WTC11 (cell line): ENCODE results near the gene HHIPL1. TPM values are rescaled to one million over a fixed set of nuclear protein-coding genes. Genes with fewer than 3 reads are reported as not detected.
"Not testable (repeated sequence)": the region's sequence is repeated elsewhere in the genome, so short reads cannot be mapped to it uniquely, and the experiment has no call there.

Experiments used
- ATAC-seq: fragments of 200-7000 bp; cut with Tn5 transposase; 2 replicates; pipeline ENCODE4 v1.10.0; 2021; ENCODE audit warnings: mild to moderate bottlenecking, moderate library complexity
- CTCF ChIA-PET: fragments of 300-600 bp; sonication (Branson Sonifier 250); formaldehyde crosslinking; loops from one replicate; lab custom pipeline; 2021; ENCODE audit warnings: antibody characterized with exemption; lab: Charles Lee
- POLR2A ChIA-PET: fragments of 350-600 bp; sonication (Branson Sonifier 250); formaldehyde crosslinking; loops from one replicate; lab custom pipeline; 2021; ENCODE audit warnings: antibody characterized with exemption; lab: Charles Lee
- DNase-seq: peaks from one replicate; pipeline ENCODE4 v3.0.0; 2021; ENCODE audit warnings: low spot score
- H3K27ac Mint-ChIP-seq: 2 replicates; pipeline ENCODE4 v1.8.0; 2021; ENCODE audit warnings: mixed read lengths
- H3K27me3 Mint-ChIP-seq: 2 replicates; pipeline ENCODE4 v1.8.0; 2021; ENCODE audit warnings: low read depth, mild to moderate bottlenecking, moderate library complexity, mixed read lengths
- H3K36me3 Mint-ChIP-seq: 2 replicates; pipeline ENCODE4 v1.8.0; 2021; ENCODE audit warnings: mixed read lengths
- H3K4me1 Mint-ChIP-seq: 2 replicates; pipeline ENCODE4 v1.8.0; 2022; ENCODE audit warnings: mixed read lengths
- H3K4me3 Mint-ChIP-seq: 2 replicates; pipeline ENCODE4 v1.8.0; 2021; ENCODE audit warnings: mild to moderate bottlenecking, moderate library complexity, mixed read lengths
- H3K9me3 Mint-ChIP-seq: 2 replicates; pipeline ENCODE4 v1.8.0; 2021; ENCODE audit warnings: mixed read lengths
- CREB1 ChIP-seq: sonication (generic); formaldehyde crosslinking; IDR thresholded peaks from 2 replicates; pipeline ENCODE4 v1.8.0; 2023; ENCODE audit warnings: mild to moderate bottlenecking, missing genetic modification reagents
- ELF4 ChIP-seq: sonication (generic); formaldehyde crosslinking; IDR thresholded peaks from 2 replicates; pipeline ENCODE4 v1.8.1; 2022; ENCODE audit warnings: low read depth, mild to moderate bottlenecking, moderate library complexity, missing genetic modification reagents
- GRHL2 ChIP-seq: fragments of 250-450 bp; sonication (Bioruptor Pico); IDR thresholded peaks from 2 replicates; pipeline ENCODE4 v1.8.0; 2022; ENCODE audit warnings: mild to moderate bottlenecking, moderate library complexity; ENCODE audit not compliant: insufficient replicate concordance, severe bottlenecking
- GTF2I ChIP-seq: fragments of 250-450 bp; sonication (Bioruptor Pico); conservative IDR thresholded peaks from 2 replicates; pipeline ENCODE4 v1.4.0; 2021; ENCODE audit warnings: mild to moderate bottlenecking
- NFATC4 ChIP-seq: fragments of 250-450 bp; sonication (Bioruptor Pico); IDR thresholded peaks from 2 replicates; pipeline ENCODE4 v1.9.0; 2021; ENCODE audit warnings: mild to moderate bottlenecking
- NFE2L1 ChIP-seq: sonication (generic); formaldehyde crosslinking; IDR thresholded peaks from 2 replicates; pipeline ENCODE4 v1.8.1; 2023; ENCODE audit warnings: missing genetic modification reagents
- NR1H2 ChIP-seq: sonication (generic); formaldehyde crosslinking; IDR thresholded peaks from 2 replicates; pipeline ENCODE4 v1.9.0; 2021; ENCODE audit warnings: mild to moderate bottlenecking, moderate library complexity, missing genetic modification reagents
- NR3C1 ChIP-seq: sonication (generic); formaldehyde crosslinking; conservative IDR thresholded peaks from 2 replicates; pipeline ENCODE4 v1.8.1; 2023; ENCODE audit warnings: low read depth, mild to moderate bottlenecking, missing genetic modification reagents
- PRRX2 ChIP-seq: fragments of 250-450 bp; sonication (Bioruptor Pico); IDR thresholded peaks from 2 replicates; pipeline ENCODE4 v1.8.0; 2021; ENCODE audit warnings: mild to moderate bottlenecking
- RORB ChIP-seq: fragments of 250-450 bp; sonication (Bioruptor Pico); IDR thresholded peaks from 2 replicates; pipeline ENCODE4 v1.9.0; 2021; ENCODE audit warnings: mild to moderate bottlenecking
- SMAD3 ChIP-seq: sonication (generic); formaldehyde crosslinking; IDR thresholded peaks from 2 replicates; pipeline ENCODE4 v1.8.0; 2022; ENCODE audit warnings: missing genetic modification reagents, mild to moderate bottlenecking, borderline replicate concordance
- SMAD4 ChIP-seq: sonication (generic); formaldehyde crosslinking; IDR thresholded peaks from 2 replicates; pipeline ENCODE4 v1.8.0; 2022; ENCODE audit warnings: mild to moderate bottlenecking, missing genetic modification reagents
- TP53 ChIP-seq: sonication (generic); formaldehyde crosslinking; IDR thresholded peaks from 2 replicates; pipeline ENCODE4 v1.8.1; 2023; ENCODE audit warnings: mild to moderate bottlenecking, missing genetic modification reagents
- ZNF219 ChIP-seq: sonication (generic); formaldehyde crosslinking; IDR thresholded peaks from 2 replicates; pipeline ENCODE4 v1.8.0; 2023; ENCODE audit warnings: missing genetic modification reagents, mild to moderate bottlenecking, borderline replicate concordance
- ZNF263 ChIP-seq: sonication (generic); formaldehyde crosslinking; IDR thresholded peaks from 2 replicates; pipeline ENCODE4 v1.8.1; 2022; ENCODE audit warnings: low read depth, mild to moderate bottlenecking, moderate library complexity, missing genetic modification reagents
- ZNF671 ChIP-seq: fragments of 250-450 bp; sonication (Bioruptor Pico); IDR thresholded peaks from 2 replicates; pipeline ENCODE4 v1.8.0; 2021; ENCODE audit warnings: mild to moderate bottlenecking
- total RNA-seq: library from RNA; stranded (reverse); gene quantifications from 3 replicates; pipeline ENCODE4 v1.2.3, GENCODE V29; 2021
- TF ChIP-seq, protein P1 (sequence below): fragments of 250-450 bp; sonication (Bioruptor Pico); conservative IDR thresholded peaks from 2 replicates; pipeline ENCODE4 v1.9.0; 2021; ENCODE audit warnings: mild to moderate bottlenecking
- TF ChIP-seq, protein P2 (sequence below): sonication (generic); formaldehyde crosslinking; IDR thresholded peaks from 2 replicates; pipeline ENCODE4 v1.8.1; 2023; ENCODE audit warnings: mild to moderate bottlenecking, missing genetic modification reagents, borderline replicate concordance
- TF ChIP-seq, protein P3 (sequence below): sonication (generic); formaldehyde crosslinking; IDR thresholded peaks from 2 replicates; pipeline ENCODE4 v1.8.1; 2022; ENCODE audit warnings: missing genetic modification reagents, borderline replicate concordance
- TF ChIP-seq, protein P4 (sequence below): fragments of 250-450 bp; sonication (Bioruptor Pico); IDR thresholded peaks from 2 replicates; pipeline ENCODE4 v1.8.0; 2021; ENCODE audit warnings: mild to moderate bottlenecking
- TF ChIP-seq, protein P5 (sequence below): sonication (generic); formaldehyde crosslinking; IDR thresholded peaks from 2 replicates; pipeline ENCODE4 v1.8.1; 2022; ENCODE audit warnings: mild to moderate bottlenecking, moderate library complexity, missing genetic modification reagents

The HHIPL1 gene
- total RNA-seq, 1 experiment from 2014 or later = 1.5 TPM

DNA sequence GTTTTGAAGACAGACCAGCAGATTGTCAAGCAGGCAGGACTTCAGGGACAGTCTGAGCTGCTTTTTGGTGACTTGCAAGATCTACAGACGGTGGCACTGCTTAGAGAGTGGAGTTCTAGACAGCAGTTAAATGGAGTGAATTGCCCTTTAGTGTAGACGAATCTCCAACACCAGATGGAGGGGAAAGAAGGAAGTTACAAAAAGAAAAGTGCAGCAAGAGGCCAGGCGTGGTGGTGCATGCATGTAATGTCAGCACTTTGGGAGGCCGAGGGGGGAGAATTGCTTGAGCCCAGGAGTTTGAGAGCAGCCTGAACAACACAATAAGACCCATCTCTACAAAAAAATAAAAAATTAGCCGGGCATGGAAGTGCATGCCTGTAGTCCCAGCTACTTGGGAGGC, 8.4 kb upstream of the HHIPL1 start:
- ChIA-PET CTCF (no interaction called here), POLR2A (no interaction called here)
- no peak for DNase-seq
- no peak for ATAC-seq
- no peaks in the 10 kb centered on the region for H3K4me1 Mint-ChIP-seq
- no peak overlapping the region for H3K4me3 Mint-ChIP-seq
- H3K27me3 Mint-ChIP-seq = no peaks in the 10 kb centered on the region
- no peaks in the 10 kb centered on the region for H3K9me3 Mint-ChIP-seq
- TF ChIP-seq, protein P1, sequence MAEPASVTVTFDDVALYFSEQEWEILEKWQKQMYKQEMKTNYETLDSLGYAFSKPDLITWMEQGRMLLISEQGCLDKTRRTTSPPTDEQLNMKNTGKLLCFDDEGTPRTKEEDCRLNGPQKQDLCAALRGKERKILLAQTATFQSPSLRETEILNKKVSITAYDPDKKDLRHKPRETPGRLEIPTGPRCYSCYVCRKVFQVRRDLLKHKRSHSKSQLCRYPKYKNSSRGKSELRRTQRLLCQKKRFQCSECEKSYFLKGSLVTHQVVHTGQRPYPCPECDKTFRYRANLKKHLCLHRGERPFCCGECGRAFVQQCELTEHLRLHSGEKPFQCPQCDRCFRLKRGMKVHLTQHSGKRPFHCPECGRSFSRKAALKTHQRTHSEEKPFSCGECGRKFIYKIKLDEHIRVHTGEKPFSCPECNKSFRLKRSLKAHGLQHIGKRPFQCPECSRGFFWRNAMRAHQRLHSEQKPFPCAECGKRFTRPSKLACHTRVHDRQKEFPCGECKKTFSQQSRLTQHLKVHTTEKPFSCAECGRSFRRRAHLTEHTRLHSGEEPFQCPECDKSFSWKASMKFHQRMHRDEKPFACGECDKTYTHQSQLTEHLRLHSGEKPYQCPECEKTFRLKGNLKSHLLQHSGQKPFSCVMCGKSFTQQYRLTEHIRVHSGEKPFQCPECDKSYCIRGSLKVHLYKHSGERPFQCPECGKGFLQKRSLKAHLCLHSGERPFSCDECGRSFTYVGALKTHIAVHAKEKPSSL (CRISPR knock-in tag) = no peak
- TF ChIP-seq, protein P2, sequence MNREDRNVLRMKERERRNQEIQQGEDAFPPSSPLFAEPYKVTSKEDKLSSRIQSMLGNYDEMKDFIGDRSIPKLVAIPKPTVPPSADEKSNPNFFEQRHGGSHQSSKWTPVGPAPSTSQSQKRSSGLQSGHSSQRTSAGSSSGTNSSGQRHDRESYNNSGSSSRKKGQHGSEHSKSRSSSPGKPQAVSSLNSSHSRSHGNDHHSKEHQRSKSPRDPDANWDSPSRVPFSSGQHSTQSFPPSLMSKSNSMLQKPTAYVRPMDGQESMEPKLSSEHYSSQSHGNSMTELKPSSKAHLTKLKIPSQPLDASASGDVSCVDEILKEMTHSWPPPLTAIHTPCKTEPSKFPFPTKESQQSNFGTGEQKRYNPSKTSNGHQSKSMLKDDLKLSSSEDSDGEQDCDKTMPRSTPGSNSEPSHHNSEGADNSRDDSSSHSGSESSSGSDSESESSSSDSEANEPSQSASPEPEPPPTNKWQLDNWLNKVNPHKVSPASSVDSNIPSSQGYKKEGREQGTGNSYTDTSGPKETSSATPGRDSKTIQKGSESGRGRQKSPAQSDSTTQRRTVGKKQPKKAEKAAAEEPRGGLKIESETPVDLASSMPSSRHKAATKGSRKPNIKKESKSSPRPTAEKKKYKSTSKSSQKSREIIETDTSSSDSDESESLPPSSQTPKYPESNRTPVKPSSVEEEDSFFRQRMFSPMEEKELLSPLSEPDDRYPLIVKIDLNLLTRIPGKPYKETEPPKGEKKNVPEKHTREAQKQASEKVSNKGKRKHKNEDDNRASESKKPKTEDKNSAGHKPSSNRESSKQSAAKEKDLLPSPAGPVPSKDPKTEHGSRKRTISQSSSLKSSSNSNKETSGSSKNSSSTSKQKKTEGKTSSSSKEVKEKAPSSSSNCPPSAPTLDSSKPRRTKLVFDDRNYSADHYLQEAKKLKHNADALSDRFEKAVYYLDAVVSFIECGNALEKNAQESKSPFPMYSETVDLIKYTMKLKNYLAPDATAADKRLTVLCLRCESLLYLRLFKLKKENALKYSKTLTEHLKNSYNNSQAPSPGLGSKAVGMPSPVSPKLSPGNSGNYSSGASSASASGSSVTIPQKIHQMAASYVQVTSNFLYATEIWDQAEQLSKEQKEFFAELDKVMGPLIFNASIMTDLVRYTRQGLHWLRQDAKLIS (CRISPR knock-in tag) = no peak
- TF ChIP-seq, protein P3, sequence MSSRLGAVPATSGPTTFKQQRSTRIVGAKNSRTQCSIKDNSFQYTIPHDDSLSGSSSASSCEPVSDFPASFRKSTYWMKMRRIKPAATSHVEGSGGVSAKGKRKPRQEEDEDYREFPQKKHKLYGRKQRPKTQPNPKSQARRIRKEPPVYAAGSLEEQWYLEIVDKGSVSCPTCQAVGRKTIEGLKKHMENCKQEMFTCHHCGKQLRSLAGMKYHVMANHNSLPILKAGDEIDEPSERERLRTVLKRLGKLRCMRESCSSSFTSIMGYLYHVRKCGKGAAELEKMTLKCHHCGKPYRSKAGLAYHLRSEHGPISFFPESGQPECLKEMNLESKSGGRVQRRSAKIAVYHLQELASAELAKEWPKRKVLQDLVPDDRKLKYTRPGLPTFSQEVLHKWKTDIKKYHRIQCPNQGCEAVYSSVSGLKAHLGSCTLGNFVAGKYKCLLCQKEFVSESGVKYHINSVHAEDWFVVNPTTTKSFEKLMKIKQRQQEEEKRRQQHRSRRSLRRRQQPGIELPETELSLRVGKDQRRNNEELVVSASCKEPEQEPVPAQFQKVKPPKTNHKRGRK (CRISPR knock-in tag) = no peak
- H3K36me3 Mint-ChIP-seq = no peaks in the 10 kb centered on the region
- no peak overlapping the region for H3K27ac Mint-ChIP-seq

DNA sequence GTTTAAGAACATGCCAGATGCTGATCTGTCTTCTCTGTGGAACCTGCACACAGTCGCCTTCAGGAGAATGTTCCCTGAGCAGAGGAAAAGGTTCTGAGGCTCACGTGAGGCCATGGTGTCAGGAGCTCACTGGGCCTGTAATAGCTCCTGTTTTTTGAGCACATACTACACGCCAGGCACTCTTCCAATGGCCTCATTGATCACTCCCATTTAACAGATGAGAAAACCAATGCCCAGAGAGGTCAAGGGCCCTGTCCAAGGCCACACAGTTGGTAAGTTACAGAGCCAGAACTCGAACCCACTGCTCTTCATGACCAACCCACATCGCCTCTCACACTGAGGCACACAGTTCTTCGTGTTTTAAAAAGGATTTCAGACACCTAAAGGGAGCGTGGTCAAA, 7.3 kb upstream of the HHIPL1 start:
- CTCF ChIA-PET = interaction anchor here (0.6 to 1.5 kb wide), 3 partner anchors 9 to 113 kb away, joined by 3 to 5 read pairs (median 3); no protein-coding TSS in a partner anchor

DNA sequence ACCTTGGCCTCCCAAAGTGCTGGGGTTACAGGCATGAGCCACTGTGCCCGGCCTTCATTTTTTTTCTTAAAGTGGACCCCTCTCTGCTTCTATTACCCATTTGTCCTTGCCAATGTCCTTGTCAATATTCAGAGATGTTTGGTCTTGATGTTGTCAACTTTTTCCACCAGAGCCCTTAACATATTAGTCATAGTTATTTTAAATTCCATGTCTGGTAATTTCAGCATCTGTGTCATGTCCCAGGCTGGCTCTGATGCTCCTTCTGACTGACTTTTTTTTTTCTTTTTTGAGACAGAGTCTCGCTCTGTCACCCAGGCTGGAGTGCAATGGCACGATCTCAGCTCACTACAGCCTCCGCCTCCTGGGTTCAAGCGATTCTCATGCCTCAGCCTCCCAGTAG, 2.2 kb upstream of the HHIPL1 start:
- H3K9me3 Mint-ChIP-seq, DNase-seq, H3K36me3 Mint-ChIP-seq, H3K4me3 Mint-ChIP-seq, H3K4me1 Mint-ChIP-seq, POLR2A ChIA-PET, ATAC-seq, H3K27ac Mint-ChIP-seq: not testable (repeated sequence)
- CTCF ChIA-PET = interaction anchor here (1.5 kb wide), 1 partner anchor 45 kb away, joined by 4 read pairs; no protein-coding TSS in a partner anchor
- peaks cover 35% of the 10 kb centered on the region for H3K27me3 Mint-ChIP-seq

More for the DNA sequence above, 7.3 kb upstream of the HHIPL1 start:
- Mint-ChIP-seq H3K4me3 (no peak overlapping the region), H3K9me3 (no peaks in the 10 kb centered on the region), H3K4me1 (no peaks in the 10 kb centered on the region), H3K27ac (no peak overlapping the region), H3K36me3 (no peaks in the 10 kb centered on the region), H3K27me3 (no peaks in the 10 kb centered on the region)
- no peak for TF ChIP-seq SMAD3 (CRISPR knock-in tag)
- TF ChIP-seq, protein P4, sequence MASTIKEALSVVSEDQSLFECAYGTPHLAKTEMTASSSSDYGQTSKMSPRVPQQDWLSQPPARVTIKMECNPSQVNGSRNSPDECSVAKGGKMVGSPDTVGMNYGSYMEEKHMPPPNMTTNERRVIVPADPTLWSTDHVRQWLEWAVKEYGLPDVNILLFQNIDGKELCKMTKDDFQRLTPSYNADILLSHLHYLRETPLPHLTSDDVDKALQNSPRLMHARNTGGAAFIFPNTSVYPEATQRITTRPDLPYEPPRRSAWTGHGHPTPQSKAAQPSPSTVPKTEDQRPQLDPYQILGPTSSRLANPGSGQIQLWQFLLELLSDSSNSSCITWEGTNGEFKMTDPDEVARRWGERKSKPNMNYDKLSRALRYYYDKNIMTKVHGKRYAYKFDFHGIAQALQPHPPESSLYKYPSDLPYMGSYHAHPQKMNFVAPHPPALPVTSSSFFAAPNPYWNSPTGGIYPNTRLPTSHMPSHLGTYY (CRISPR knock-in tag) = no peak
- TF ChIP-seq ZNF219 (CRISPR knock-in tag) = no peak
- TF ChIP-seq GTF2I = no peak
- no peak for TF ChIP-seq SMAD4 (CRISPR knock-in tag)
- TF ChIP-seq NR1H2 (CRISPR knock-in tag) = no peak
- ATAC-seq (no peak), DNase-seq (no peak)
- POLR2A ChIA-PET = no interaction called here

DNA sequence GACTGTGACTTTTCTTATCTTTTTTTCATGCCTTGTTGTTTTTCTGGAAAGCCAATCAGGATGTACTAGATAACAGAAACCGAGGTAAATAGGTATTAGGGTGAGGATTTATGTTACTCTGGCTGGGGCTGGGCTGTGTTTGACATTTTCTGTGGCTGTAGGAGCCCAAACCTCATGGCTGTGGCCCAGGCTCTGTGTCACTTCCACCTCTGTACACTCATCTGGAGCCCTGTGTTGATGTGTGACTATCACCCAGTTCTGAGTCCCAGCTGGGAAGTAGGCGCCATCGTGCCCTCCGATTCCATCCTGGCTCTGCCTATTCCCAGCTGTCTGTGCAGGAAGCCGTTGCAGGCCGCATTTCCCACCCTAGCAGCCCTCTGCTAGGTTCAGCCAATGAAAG, 1.6 kb upstream of the HHIPL1 start:
- Mint-ChIP-seq H3K9me3 (no peaks in the 10 kb centered on the region), H3K27me3 (peaks cover 37% of the 10 kb centered on the region), H3K4me1 (peaks cover 5% of the 10 kb centered on the region), H3K4me3 (no peak overlapping the region), H3K36me3 (no peaks in the 10 kb centered on the region), H3K27ac (no peak overlapping the region)
- POLR2A ChIA-PET = no interaction called here
- CTCF ChIA-PET = no interaction called here
- no peak for DNase-seq
- no peak for ATAC-seq
- TF ChIP-seq PRRX2 (CRISPR knock-in tag) (no peak), CREB1 (no peak), TP53 (no peak), ZNF263 (no peak), NFE2L1 (CRISPR knock-in tag) (no peak), SMAD4 (CRISPR knock-in tag) (no peak), GRHL2 (CRISPR knock-in tag) (no peak), ZNF671 (CRISPR knock-in tag) (no peak), RORB (CRISPR knock-in tag) (no peak), ELF4 (CRISPR knock-in tag) (no peak), NFATC4 (CRISPR knock-in tag) (no peak), NR3C1 (CRISPR knock-in tag) (no peak), GTF2I (no peak)
- TF ChIP-seq, protein P5, sequence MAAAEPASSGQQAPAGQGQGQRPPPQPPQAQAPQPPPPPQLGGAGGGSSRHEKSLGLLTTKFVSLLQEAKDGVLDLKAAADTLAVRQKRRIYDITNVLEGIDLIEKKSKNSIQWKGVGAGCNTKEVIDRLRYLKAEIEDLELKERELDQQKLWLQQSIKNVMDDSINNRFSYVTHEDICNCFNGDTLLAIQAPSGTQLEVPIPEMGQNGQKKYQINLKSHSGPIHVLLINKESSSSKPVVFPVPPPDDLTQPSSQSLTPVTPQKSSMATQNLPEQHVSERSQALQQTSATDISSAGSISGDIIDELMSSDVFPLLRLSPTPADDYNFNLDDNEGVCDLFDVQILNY (CRISPR knock-in tag) = no peak
